ENCODE measurements around the gene CCDC185.

DNA sequence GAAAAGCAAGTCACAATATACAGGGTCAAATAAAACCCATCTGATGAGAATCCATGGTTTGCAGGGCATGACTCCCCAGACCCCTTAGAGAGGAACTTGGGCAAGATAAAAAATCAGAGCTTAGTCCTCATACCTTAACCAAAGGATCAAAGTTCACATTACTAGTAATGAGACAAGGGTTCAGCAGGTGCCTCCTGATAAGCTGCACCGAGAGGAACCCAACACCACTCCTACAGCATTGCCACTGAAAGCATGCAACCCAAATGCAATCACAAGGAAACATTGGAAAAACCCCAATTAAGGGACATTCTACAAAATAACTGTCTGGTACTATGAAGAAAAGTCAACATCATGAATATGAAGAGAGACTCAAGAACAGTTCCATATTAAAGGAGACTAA lies 29.7 kb downstream of the CCDC185 start:
- TF ChIP-seq, protein P1, sequence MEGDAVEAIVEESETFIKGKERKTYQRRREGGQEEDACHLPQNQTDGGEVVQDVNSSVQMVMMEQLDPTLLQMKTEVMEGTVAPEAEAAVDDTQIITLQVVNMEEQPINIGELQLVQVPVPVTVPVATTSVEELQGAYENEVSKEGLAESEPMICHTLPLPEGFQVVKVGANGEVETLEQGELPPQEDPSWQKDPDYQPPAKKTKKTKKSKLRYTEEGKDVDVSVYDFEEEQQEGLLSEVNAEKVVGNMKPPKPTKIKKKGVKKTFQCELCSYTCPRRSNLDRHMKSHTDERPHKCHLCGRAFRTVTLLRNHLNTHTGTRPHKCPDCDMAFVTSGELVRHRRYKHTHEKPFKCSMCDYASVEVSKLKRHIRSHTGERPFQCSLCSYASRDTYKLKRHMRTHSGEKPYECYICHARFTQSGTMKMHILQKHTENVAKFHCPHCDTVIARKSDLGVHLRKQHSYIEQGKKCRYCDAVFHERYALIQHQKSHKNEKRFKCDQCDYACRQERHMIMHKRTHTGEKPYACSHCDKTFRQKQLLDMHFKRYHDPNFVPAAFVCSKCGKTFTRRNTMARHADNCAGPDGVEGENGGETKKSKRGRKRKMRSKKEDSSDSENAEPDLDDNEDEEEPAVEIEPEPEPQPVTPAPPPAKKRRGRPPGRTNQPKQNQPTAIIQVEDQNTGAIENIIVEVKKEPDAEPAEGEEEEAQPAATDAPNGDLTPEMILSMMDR (IDR thresholded peaks at IDR 0.05; ENCODE audit: low read length) = no peak
- TF ChIP-seq EZH2 (IDR thresholded peaks at IDR 0.05; ENCODE audit: borderline replicate concordance, low read length) = no peak

Data from OCI-LY1 (cell line).